Stimulated activated CD4-positive, alpha-beta T cell treated with anti-CD3 and anti-CD28 coated beads, TNF-alpha, amount 100 ng/mL, for 48 hours (primary cell): Measurements from ENCODE around the gene SGSM1.

ENCODE experiments used
- DNase-seq, 3 donors: peaks; one replicate each; pipeline ENCODE4 v3.0.0-alpha.2; 2020; ENCODE audit warnings: low read depth in 3 of 3

Gene SGSM1

GRCh38 chr22:24975813-24976341 is 169.9 kb downstream of the SGSM1 start:
- no peak for DNase-seq

GRCh38 chr22:24976442-24977218 is 170.6 kb downstream of the SGSM1 start:
- DNase-seq, result no peak
